ENCODE results near the gene P4HB. TPM values are rescaled to one million over a fixed set of nuclear protein-coding genes. Genes with fewer than 3 reads are reported as not detected.

Gene P4HB
- total and polyA plus RNA-seq, 8 donors, result 485 to 935 (median 547) TPM

GRCh38 chr17:81839301-81839700 is 21.0 kb downstream of the P4HB start:
- H3K4me1 ChIP-seq, result peaks cover 0 to 30% of the 10 kb centered on the region in 2 donors
- H3K27ac ChIP-seq, result no peak overlapping the region
- TF ChIP-seq CTCF (IDR thresholded peaks at IDR 0.05), result no peak
- no peaks in the 10 kb centered on the region for H3K9me3 ChIP-seq
- no peaks in the 10 kb centered on the region for H3K27me3 ChIP-seq
- no peak overlapping the region for H3K4me3 ChIP-seq
- no peak for ATAC-seq
- peaks cover 0 to 24% of the 10 kb centered on the region in 2 donors for H3K36me3 ChIP-seq
- DNase-seq, result no peak
- intact Hi-C loops (cut with DNase I), result no loop called here

GRCh38 chr17:81838753-81839255 is 21.5 kb downstream of the P4HB start:
- no peak overlapping the region for H3K4me3 ChIP-seq
- DNase-seq (no peak), ATAC-seq (no peak)
- intact Hi-C loops (cut with DNase I), result no loop called here
- H3K27me3 ChIP-seq, result no peaks in the 10 kb centered on the region
- H3K36me3 ChIP-seq, result peaks cover 0 to 19% of the 10 kb centered on the region in 2 donors
- no peaks in the 10 kb centered on the region for H3K9me3 ChIP-seq
- TF ChIP-seq CTCF (IDR thresholded peaks at IDR 0.05), result no peak
- no peak overlapping the region for H3K27ac ChIP-seq
- peaks cover 3 to 35% of the 10 kb centered on the region in 2 donors for H3K4me1 ChIP-seq

- DNase-seq (no peak), ATAC-seq (no peak)
- peaks cover 0 to 7% of the 10 kb centered on the region in 2 donors for H3K36me3 ChIP-seq
- H3K4me3 ChIP-seq, result no peak overlapping the region
- H3K27ac ChIP-seq, result peak overlapping the region in 1 of 2 donors; percentile 73
- intact Hi-C loops (cut with DNase I), result no loop called here
- TF ChIP-seq CTCF (IDR thresholded peaks at IDR 0.05), result no peak
- H3K27me3 ChIP-seq, result no peaks in the 10 kb centered on the region
- H3K4me1 ChIP-seq, result peaks cover 5 to 40% of the 10 kb centered on the region in 2 donors
- no peaks in the 10 kb centered on the region for H3K9me3 ChIP-seq
These were observed 22.7 kb downstream of the P4HB start for GRCh38 chr17:81837641-81838040.

GRCh38 chr17:81834831-81835267 is 25.5 kb downstream of the P4HB start, which contains the start of gene PPP1R27:
Gene PPP1R27 (minus strand): TSS chr17:81835050. CDS start chr17:81834953, 97 bp downstream.
- Histone ChIP-seq H3K4me1 (peaks cover 15 to 56% of the 10 kb centered on the region in 2 donors), H3K36me3 (no peaks in the 10 kb centered on the region), H3K9me3 (no peaks in the 10 kb centered on the region), H3K27ac (peak within 1 kb of the TSS; percentile 91 to 95), H3K4me3 (peak within 1 kb of the TSS; percentile 67 to 80), H3K27me3 (no peaks in the 10 kb centered on the region)
- intact Hi-C loops (cut with DNase I), result no loop called here
- TF ChIP-seq CTCF (IDR thresholded peaks at IDR 0.05), result no peak
- DNase-seq (no peak), ATAC-seq (no peak)

GRCh38 chr17:81833921-81834830 is 26.2 kb downstream of the P4HB start:
- ATAC-seq (no peak), DNase-seq (no peak)
- H3K4me3 ChIP-seq, result peak overlapping the region; percentile 67 to 80
- TF ChIP-seq CTCF (IDR thresholded peaks at IDR 0.05), result no peak
- H3K36me3 ChIP-seq, result no peaks in the 10 kb centered on the region
- H3K27me3 ChIP-seq, result no peaks in the 10 kb centered on the region
- intact Hi-C loops (cut with DNase I), result no loop called here
- H3K27ac ChIP-seq, result peak overlapping the region; percentile 91 to 95
- no peaks in the 10 kb centered on the region for H3K9me3 ChIP-seq
- H3K4me1 ChIP-seq, result peaks cover 15 to 56% of the 10 kb centered on the region in 2 donors
